HCT116 (cell line): Measurements from ENCODE around the gene INMT. TPM values are rescaled to one million over a fixed set of nuclear protein-coding genes. Genes with fewer than 3 reads are reported as not detected.

ENCODE experiments used
- ATAC-seq: fragments of 200-7000 bp; cut with Tn5 transposase; 2 replicates; pipeline ENCODE4 v1.9.1; 2020; ENCODE audit warnings: mild to moderate bottlenecking, moderate library complexity
- BruUV-seq: library from RNA; stranded (reverse); fragments of 400-500 nt; replicated peaks from 2 replicates; lab custom pipeline; 2021; lab: Mats Ljungman, UMichigan
- CTCF ChIA-PET: fragments of 300-600 bp; sonication (Branson Sonifier 250); formaldehyde crosslinking; loops from one replicate; lab custom pipeline; 2021; ENCODE audit warnings: antibody characterized with exemption; lab: Charles Lee
- POLR2A ChIA-PET: fragments of 300-600, 350-600 bp; sonication (Branson Sonifier 250); formaldehyde crosslinking; loops from one replicate; lab custom pipeline; 2021; ENCODE audit warnings: antibody characterized with exemption; lab: Charles Lee
- RAD21 ChIA-PET, 2 experiments: fragments of 300-600 bp; sonication (Branson Sonifier 250); formaldehyde crosslinking; loops; one replicate each; lab custom pipeline; 2023; ENCODE audit warnings: low total read pairs in 2 of 2; ENCODE audit not compliant: uncharacterized antibody in 2 of 2, unreplicated experiment in 2 of 2, low non-redundant PET in 1 of 2; lab: Charles Lee
- DNase-seq: peaks from one replicate; pipeline ENCODE4 v3.0.0-alpha.2; 2010; ENCODE audit warnings: low read depth, low spot score
- H2AFZ ChIP-seq: fragments of 200-600 bp; shearing (Covaris generic), sonication (generic); 2 replicates; pipeline ENCODE4 v1.6.1; 2017; ENCODE audit warnings: low read depth, mixed run types, mixed read lengths, antibody characterized with exemption, low read length; ENCODE audit not compliant: poor library complexity, severe bottlenecking
- H3K27ac ChIP-seq: 2 replicates; pipeline ENCODE4 v1.5.1; 2012; ENCODE audit warnings: low read depth, low read length
- H3K27me3 ChIP-seq: fragments of 200-600 bp; sonication (generic); 2 replicates; pipeline ENCODE4 v1.6.1; 2016; ENCODE audit warnings: mixed run types, low read length, mixed read lengths; ENCODE audit not compliant: insufficient read depth
- H3K36me3 ChIP-seq, 2 experiments: fragments of 200-500 bp in 1 of 2; fragments of 200-600 bp in 1 of 2; sonication (Bioruptor generic) in 1 of 2; sonication (generic) in 1 of 2; 2 replicates each; pipeline versions ENCODE4 v1.5.1 to v1.6.1; 2014 to 2016; ENCODE audit warnings: low read length in 2 of 2, inconsistent platforms in 1 of 2, mixed read lengths in 1 of 2, mixed run types in 1 of 2; ENCODE audit not compliant: insufficient read depth in 2 of 2, control insufficient read depth in 1 of 2
- H3K4me1 ChIP-seq, 2 experiments: fragments of 200-600 bp in 1 of 2; sonication (generic) in 1 of 2; 2 replicates each; pipeline versions ENCODE4 v1.5.1 to v1.6.1; 2012 to 2017; ENCODE audit warnings: low read length in 2 of 2, inconsistent platforms in 1 of 2, mild to moderate bottlenecking in 1 of 2, mixed read lengths in 1 of 2, mixed run types in 1 of 2, moderate library complexity in 1 of 2; ENCODE audit not compliant: insufficient read depth in 2 of 2, control insufficient read depth in 1 of 2
- H3K4me2 ChIP-seq: fragments of 200-600 bp; sonication (generic); 2 replicates; pipeline ENCODE4 v1.6.1; 2017; ENCODE audit warnings: mixed run types, low read length, mixed read lengths
- H3K4me3 ChIP-seq, 2 experiments: fragments of 200-600 bp in 1 of 2; sonication (generic) in 1 of 2; replicated peaks in 1 of 2; 2 replicates each; pipeline ENCODE4 v1.5.1; 2011 to 2016; ENCODE audit warnings: low read length in 2 of 2, control low read depth in 1 of 2, low read depth in 1 of 2, mild to moderate bottlenecking in 1 of 2, mixed read lengths in 1 of 2, mixed run types in 1 of 2
- H3K79me2 ChIP-seq: fragments of 200-600 bp; sonication (generic); 2 replicates; pipeline ENCODE4 v1.6.1; 2017; ENCODE audit warnings: mild to moderate bottlenecking, mixed run types, low read length, moderate library complexity, mixed read lengths; ENCODE audit not compliant: insufficient read depth
- H3K9ac ChIP-seq: fragments of 200-600 bp; sonication (generic); 2 replicates; pipeline ENCODE4 v1.6.1; 2016; ENCODE audit warnings: low read length, mixed read lengths
- H3K9me2 ChIP-seq: fragments of 200-600 bp; sonication (generic), shearing (Covaris generic); 2 replicates; pipeline ENCODE4 v1.6.1; 2017; ENCODE audit warnings: mixed run types, mild to moderate bottlenecking, moderate library complexity; ENCODE audit not compliant: insufficient read depth
- H3K9me3 ChIP-seq, 2 experiments: fragments of 200-500 bp in 1 of 2; fragments of 200-600 bp in 1 of 2; sonication (Bioruptor generic) in 1 of 2; sonication (generic) in 1 of 2; 2 replicates each; pipeline ENCODE4 v1.6.1; 2014 to 2017; ENCODE audit warnings: low read length in 2 of 2, mixed read lengths in 2 of 2, inconsistent platforms in 1 of 2, low read depth in 1 of 2, mild to moderate bottlenecking in 1 of 2, mixed run types in 1 of 2, moderate library complexity in 1 of 2; ENCODE audit not compliant: control insufficient read depth in 1 of 2, insufficient read depth in 1 of 2
- H4K20me1 ChIP-seq: fragments of 200-600 bp; sonication (generic), shearing (Covaris generic); 2 replicates; pipeline ENCODE4 v1.6.1; 2017; ENCODE audit warnings: mixed run types, mild to moderate bottlenecking, moderate library complexity; ENCODE audit not compliant: insufficient read depth
- CEBPB ChIP-seq: IDR thresholded peaks from 2 replicates; pipeline ENCODE4 v1.6.1; 2012; ENCODE audit warnings: low read depth
- EGR1 ChIP-seq: IDR thresholded peaks from 2 replicates; pipeline ENCODE4 v1.6.1; 2012; ENCODE audit warnings: low read depth
- ELF1 ChIP-seq: IDR thresholded peaks from 2 replicates; pipeline ENCODE4 v1.6.1; 2012; ENCODE audit warnings: low read depth, borderline replicate concordance
- EZH2phosphoT487 ChIP-seq: fragments of 200-600 bp; IDR thresholded peaks from 2 replicates; pipeline ENCODE4 v1.6.1; 2018; ENCODE audit warnings: antibody characterized with exemption, borderline replicate concordance
- JUND ChIP-seq: IDR thresholded peaks from 2 replicates; pipeline ENCODE4 v1.6.1; 2012
- POLR2A ChIP-seq: IDR thresholded peaks from 2 replicates; pipeline ENCODE4 v1.7.0; 2011; ENCODE audit warnings: borderline replicate concordance; ENCODE audit not compliant: insufficient read depth, insufficient read length; ENCODE audit errors: extremely low read depth
- POLR2AphosphoS5 ChIP-seq: IDR thresholded peaks from 2 replicates; pipeline ENCODE4 v1.6.1; 2011; ENCODE audit warnings: mild to moderate bottlenecking, low read depth, low read length, moderate library complexity
- RAD21 ChIP-seq: IDR thresholded peaks from 2 replicates; pipeline ENCODE4 v1.6.1; 2012; ENCODE audit warnings: low read depth, mild to moderate bottlenecking
- SIN3A ChIP-seq: IDR thresholded peaks from 2 replicates; pipeline ENCODE4 v1.6.1; 2012; ENCODE audit warnings: low read depth
- SRF ChIP-seq: IDR thresholded peaks from 2 replicates; pipeline ENCODE4 v1.6.1; 2012; ENCODE audit warnings: low read depth
- TCF7L2 ChIP-seq: IDR thresholded peaks from 2 replicates; pipeline ENCODE4 v1.7.0; 2011; ENCODE audit warnings: borderline replicate concordance, inconsistent platforms; ENCODE audit not compliant: insufficient read depth, insufficient read length; ENCODE audit errors: extremely low read depth
- ZFX ChIP-seq: fragments of 450-650 bp; IDR thresholded peaks from 2 replicates; pipeline ENCODE4 v1.6.1; 2017
- intact Hi-C: fragments of 100-400 bp; cut with micrococcal nuclease; formaldehyde crosslinking; loops from 2 replicates; pipeline ENCODE4 v1.10.0; 2022
- total RNA-seq: library from RNA; stranded (reverse); gene quantifications from one replicate; pipeline ENCODE4 v1.2.1, GENCODE V29; 2021; ENCODE audit not compliant: unreplicated experiment
- TF ChIP-seq, protein P1 (sequence below): IDR thresholded peaks from 2 replicates; pipeline ENCODE4 v1.6.1; 2012
- TF ChIP-seq, protein P2 (sequence below): IDR thresholded peaks from 2 replicates; pipeline ENCODE4 v1.6.1; 2011; ENCODE audit warnings: mild to moderate bottlenecking, low read length, moderate library complexity; ENCODE audit not compliant: insufficient replicate concordance; ENCODE audit errors: extremely low read depth
- TF ChIP-seq, protein P3 (sequence below): IDR thresholded peaks from 2 replicates; pipeline ENCODE4 v1.6.1; 2012
- TF ChIP-seq, protein P4 (sequence below), 3 experiments: fragments of 200-600 bp in 1 of 3; sonication (generic) in 1 of 3; IDR thresholded peaks in 2 of 3; conservative IDR thresholded peaks in 1 of 3; 2 replicates each; pipeline ENCODE4 v1.5.1; 2012 to 2017; ENCODE audit warnings: low read depth in 2 of 3, low read length in 2 of 3, antibody characterized with exemption in 1 of 3, borderline replicate concordance in 1 of 3, control low read depth in 1 of 3, mild to moderate bottlenecking in 1 of 3, mixed read lengths in 1 of 3, mixed run types in 1 of 3, moderate library complexity in 1 of 3; ENCODE audit not compliant: insufficient read depth in 1 of 3
- TF ChIP-seq, protein P5 (sequence below): IDR thresholded peaks from 2 replicates; pipeline ENCODE4 v1.6.1; 2012; ENCODE audit warnings: low read depth

Gene INMT
- total RNA-seq, 1 experiment from 2014 or later, result 0.32 TPM

DNA sequence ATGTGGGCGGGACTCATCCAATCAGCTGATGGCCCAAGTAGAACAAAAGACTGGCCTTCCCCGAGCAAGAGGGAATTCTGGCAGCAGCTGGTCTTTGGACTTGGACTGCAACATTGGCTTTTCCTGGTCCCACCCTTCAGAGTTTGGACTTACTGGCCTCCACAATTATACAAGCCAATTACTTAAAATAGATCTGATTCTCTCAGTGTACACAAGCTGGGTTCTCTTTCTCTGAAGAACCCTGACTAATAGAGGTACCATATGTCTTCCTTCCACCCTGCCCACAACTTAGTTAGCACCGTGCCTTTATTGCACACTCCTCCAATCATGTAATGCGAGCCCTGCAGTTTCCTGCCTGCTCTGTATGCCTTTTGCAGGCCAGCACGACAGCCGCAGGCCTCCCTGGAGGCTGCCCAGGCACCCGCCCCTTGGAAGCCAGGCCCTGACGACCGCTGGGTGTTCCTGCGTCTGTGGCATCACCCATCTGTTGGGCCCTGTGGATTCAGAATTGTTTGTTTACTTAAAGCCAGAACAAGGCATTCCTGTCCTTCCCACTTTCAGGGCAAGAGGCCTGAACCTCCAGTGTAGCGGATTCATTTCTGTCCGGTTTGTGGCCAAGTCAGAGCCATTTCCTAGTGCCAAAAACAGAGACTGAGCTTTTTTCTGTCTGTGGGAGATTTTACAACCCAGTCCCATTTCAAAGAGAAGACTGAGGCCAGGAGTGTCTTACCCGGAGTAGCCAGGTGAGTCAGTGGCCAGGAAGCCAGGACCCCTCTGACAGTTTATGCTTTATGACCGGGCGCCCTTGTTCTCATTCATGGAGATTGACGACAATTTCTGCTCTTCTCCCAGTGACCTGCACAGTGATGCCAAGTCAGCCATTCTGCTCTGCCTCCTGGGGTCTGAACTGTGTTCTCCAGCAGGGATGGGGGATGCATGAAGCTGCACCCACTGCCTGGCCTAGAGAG is 968 bp upstream of the INMT start:
- intact Hi-C loops, result no loop called here
- H3K4me1 ChIP-seq, result no peaks in the 10 kb centered on the region
- H3K4me2 ChIP-seq, result no peak overlapping the region
- CTCF ChIA-PET, result no interaction called here
- TF ChIP-seq ZFX (no peak), POLR2A (no peak), POLR2AphosphoS5 (no peak), SIN3A (no peak), SRF (no peak), EZH2phosphoT487 (no peak), EGR1 (no peak), RAD21 (no peak), JUND (no peak), TCF7L2 (no peak), ELF1 (no peak), CEBPB (no peak)
- TF ChIP-seq, protein P1, sequence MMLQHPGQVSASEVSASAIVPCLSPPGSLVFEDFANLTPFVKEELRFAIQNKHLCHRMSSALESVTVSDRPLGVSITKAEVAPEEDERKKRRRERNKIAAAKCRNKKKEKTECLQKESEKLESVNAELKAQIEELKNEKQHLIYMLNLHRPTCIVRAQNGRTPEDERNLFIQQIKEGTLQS, result no peak
- TF ChIP-seq, protein P2, sequence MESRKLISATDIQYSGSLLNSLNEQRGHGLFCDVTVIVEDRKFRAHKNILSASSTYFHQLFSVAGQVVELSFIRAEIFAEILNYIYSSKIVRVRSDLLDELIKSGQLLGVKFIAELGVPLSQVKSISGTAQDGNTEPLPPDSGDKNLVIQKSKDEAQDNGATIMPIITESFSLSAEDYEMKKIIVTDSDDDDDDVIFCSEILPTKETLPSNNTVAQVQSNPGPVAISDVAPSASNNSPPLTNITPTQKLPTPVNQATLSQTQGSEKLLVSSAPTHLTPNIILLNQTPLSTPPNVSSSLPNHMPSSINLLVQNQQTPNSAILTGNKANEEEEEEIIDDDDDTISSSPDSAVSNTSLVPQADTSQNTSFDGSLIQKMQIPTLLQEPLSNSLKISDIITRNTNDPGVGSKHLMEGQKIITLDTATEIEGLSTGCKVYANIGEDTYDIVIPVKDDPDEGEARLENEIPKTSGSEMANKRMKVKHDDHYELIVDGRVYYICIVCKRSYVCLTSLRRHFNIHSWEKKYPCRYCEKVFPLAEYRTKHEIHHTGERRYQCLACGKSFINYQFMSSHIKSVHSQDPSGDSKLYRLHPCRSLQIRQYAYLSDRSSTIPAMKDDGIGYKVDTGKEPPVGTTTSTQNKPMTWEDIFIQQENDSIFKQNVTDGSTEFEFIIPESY, result no peak
- TF ChIP-seq, protein P3, sequence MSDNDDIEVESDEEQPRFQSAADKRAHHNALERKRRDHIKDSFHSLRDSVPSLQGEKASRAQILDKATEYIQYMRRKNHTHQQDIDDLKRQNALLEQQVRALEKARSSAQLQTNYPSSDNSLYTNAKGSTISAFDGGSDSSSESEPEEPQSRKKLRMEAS, result no peak
- TF ChIP-seq, protein P4, sequence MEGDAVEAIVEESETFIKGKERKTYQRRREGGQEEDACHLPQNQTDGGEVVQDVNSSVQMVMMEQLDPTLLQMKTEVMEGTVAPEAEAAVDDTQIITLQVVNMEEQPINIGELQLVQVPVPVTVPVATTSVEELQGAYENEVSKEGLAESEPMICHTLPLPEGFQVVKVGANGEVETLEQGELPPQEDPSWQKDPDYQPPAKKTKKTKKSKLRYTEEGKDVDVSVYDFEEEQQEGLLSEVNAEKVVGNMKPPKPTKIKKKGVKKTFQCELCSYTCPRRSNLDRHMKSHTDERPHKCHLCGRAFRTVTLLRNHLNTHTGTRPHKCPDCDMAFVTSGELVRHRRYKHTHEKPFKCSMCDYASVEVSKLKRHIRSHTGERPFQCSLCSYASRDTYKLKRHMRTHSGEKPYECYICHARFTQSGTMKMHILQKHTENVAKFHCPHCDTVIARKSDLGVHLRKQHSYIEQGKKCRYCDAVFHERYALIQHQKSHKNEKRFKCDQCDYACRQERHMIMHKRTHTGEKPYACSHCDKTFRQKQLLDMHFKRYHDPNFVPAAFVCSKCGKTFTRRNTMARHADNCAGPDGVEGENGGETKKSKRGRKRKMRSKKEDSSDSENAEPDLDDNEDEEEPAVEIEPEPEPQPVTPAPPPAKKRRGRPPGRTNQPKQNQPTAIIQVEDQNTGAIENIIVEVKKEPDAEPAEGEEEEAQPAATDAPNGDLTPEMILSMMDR (IDR thresholded peaks at IDR 0.05 in 2 of 3, conservative IDR thresholded peaks at IDR 0.05 in 1 of 3; ENCODE audit: borderline replicate concordance in 1 of 3, insufficient read depth in 1 of 3, low read depth in 2 of 3, low read length in 2 of 3), result no peak
- TF ChIP-seq, protein P5, sequence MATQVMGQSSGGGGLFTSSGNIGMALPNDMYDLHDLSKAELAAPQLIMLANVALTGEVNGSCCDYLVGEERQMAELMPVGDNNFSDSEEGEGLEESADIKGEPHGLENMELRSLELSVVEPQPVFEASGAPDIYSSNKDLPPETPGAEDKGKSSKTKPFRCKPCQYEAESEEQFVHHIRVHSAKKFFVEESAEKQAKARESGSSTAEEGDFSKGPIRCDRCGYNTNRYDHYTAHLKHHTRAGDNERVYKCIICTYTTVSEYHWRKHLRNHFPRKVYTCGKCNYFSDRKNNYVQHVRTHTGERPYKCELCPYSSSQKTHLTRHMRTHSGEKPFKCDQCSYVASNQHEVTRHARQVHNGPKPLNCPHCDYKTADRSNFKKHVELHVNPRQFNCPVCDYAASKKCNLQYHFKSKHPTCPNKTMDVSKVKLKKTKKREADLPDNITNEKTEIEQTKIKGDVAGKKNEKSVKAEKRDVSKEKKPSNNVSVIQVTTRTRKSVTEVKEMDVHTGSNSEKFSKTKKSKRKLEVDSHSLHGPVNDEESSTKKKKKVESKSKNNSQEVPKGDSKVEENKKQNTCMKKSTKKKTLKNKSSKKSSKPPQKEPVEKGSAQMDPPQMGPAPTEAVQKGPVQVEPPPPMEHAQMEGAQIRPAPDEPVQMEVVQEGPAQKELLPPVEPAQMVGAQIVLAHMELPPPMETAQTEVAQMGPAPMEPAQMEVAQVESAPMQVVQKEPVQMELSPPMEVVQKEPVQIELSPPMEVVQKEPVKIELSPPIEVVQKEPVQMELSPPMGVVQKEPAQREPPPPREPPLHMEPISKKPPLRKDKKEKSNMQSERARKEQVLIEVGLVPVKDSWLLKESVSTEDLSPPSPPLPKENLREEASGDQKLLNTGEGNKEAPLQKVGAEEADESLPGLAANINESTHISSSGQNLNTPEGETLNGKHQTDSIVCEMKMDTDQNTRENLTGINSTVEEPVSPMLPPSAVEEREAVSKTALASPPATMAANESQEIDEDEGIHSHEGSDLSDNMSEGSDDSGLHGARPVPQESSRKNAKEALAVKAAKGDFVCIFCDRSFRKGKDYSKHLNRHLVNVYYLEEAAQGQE, result no peak
- no peak for DNase-seq
- no peak overlapping the region for H3K27ac ChIP-seq
- no peaks in the 10 kb centered on the region for H3K9me2 ChIP-seq
- no peak for ATAC-seq
- no peaks in the 10 kb centered on the region for H3K36me3 ChIP-seq
- H3K27me3 ChIP-seq, result no peaks in the 10 kb centered on the region
- H3K4me3 ChIP-seq, result no peak overlapping the region
- H2AFZ ChIP-seq, result no peak overlapping the region
- no peaks in the 10 kb centered on the region for H4K20me1 ChIP-seq
- H3K9me3 ChIP-seq, result no peaks in the 10 kb centered on the region
- no peak overlapping the region for H3K9ac ChIP-seq
- RAD21 ChIA-PET, result no interaction called here
- no TSS peak for BruUV-seq
- POLR2A ChIA-PET, result no interaction called here
- H3K79me2 ChIP-seq, result no peaks in the 10 kb centered on the region
